ENCODE measurements around the gene VMP1. TPM values are rescaled to one million over a fixed set of nuclear protein-coding genes. Genes with fewer than 3 reads are reported as not detected.
"Not testable (repeated sequence)": the region's sequence is repeated elsewhere in the genome, so short reads cannot be mapped to it uniquely, and the experiment has no call there.

VMP1 gene
- total and polyA plus RNA-seq, 2 donors (not counting 1 experiment from before 2014, with no cell fraction given): 20.4 to 83.5 TPM

DNA sequence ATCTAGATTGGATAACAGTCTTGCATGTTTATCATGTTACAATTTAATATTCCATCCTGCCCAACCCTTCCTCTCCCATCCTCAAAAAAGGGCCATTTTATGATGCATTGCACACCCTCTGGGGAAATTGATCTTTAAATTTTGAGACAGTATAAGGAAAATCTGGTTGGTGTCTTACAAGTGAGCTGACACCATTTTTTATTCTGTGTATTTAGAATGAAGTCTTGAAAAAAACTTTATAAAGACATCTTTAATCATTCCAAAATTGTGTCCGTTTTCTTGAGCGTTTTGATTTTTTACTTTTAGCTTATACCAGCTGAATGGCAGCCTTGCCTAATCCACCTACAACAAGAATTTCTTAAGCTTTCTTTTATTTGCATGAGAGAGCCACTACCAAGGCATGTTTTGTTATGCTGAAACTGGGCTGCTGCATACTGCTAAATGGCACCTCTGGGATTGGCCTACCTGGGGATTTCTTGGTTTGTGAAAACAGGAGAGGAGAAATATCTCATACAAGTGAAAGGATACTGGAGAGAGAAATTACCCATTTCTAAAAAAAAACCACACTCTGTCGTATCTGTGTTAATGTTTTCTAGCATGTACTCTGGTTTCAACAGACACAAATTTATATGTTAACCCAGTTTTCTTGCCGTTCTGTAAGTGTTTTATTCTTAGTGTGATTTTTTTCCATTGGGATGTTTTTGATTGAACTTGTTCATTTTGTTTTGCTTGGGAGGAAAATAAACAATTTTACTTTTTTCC, 133.1 kb downstream of the VMP1 start:
- intact Hi-C loops (cut with micrococcal nuclease): loop anchor here (10.0 kb wide), 1 partner anchor 216 kb away; no protein-coding TSS in a partner anchor

DNA sequence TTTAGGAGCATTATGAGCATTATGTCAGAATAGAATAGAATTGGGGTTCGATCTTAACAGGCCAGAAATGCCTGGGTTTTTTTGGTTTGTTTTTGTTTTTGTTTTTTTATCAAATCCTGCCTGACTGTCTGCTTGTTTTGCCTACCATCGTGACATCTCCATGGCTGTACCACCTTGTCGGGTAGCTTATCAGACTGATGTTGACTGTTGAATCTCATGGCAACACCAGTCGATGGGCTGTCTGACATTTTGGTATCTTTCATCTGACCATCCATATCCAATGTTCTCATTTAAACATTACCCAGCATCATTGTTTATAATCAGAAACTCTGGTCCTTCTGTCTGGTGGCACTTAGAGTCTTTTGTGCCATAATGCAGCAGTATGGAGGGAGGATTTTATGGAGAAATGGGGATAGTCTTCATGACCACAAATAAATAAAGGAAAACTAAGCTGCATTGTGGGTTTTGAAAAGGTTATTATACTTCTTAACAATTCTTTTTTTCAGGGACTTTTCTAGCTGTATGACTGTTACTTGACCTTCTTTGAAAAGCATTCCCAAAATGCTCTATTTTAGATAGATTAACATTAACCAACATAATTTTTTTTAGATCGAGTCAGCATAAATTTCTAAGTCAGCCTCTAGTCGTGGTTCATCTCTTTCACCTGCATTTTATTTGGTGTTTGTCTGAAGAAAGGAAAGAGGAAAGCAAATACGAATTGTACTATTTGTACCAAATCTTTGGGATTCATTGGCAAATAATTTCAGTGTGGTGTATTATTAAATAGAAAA, 133.8 kb downstream of the VMP1 start:
- not testable (repeated sequence) for H2AFZ ChIP-seq (ENCODE audit: insufficient read depth, low read depth, low read length, poor library complexity, severe bottlenecking); H4K20me1 ChIP-seq (ENCODE audit: control insufficient read depth, insufficient read depth, low read length, poor library complexity, severe bottlenecking); ATAC-seq (ENCODE audit: low read depth); H3K27me3 Mint-ChIP-seq; DNase-seq; H3K9me3 ChIP-seq (ENCODE audit: control extremely low read depth in 1 of 3, control insufficient read depth in 2 of 3, insufficient read depth in 1 of 3, low read length in 2 of 3); H3K36me3 ChIP-seq (replicated peaks in 1 of 2; ENCODE audit: control extremely low read depth in 1 of 2, control insufficient read depth in 1 of 2, extremely low read depth in 1 of 2, insufficient read depth in 2 of 2, low read length in 1 of 2); H3K9me3 Mint-ChIP-seq (ENCODE audit: insufficient read depth); H3K27me3 ChIP-seq (replicated peaks in 1 of 4; ENCODE audit: control extremely low read depth in 1 of 4, control insufficient read depth in 3 of 4, insufficient read depth in 4 of 4, low read length in 3 of 4)
- Histone ChIP-seq H3K4me2 (replicated peaks; ENCODE audit: low read depth, low read length, poor library complexity, severe bottlenecking) (peak overlapping the region; percentile 53), H3K9ac (ENCODE audit: low read length) (peak overlapping the region; percentile 47), H3K4me3 (ENCODE audit: control extremely low read depth in 1 of 5, extremely low read depth in 1 of 5, insufficient read depth in 1 of 5, low read depth in 2 of 5, low read length in 4 of 5) (peak overlapping the region in 1 of 5 experiments; percentile 15), H3K79me2 (ENCODE audit: control insufficient read depth, insufficient read depth, low read length) (peaks cover 41% of the 10 kb centered on the region), H3K27ac (ENCODE audit: low read length in 2 of 2) (peak overlapping the region; percentile 31 to 90), H3K4me1 (ENCODE audit: control insufficient read depth in 2 of 2, insufficient read depth in 2 of 2, low read length in 2 of 2) (peaks cover 45 to 55% of the 10 kb centered on the region in 2 donors)
- CTCF ChIA-PET: interaction anchor here (0.6 to 8.9 kb wide), 8 partner anchors 10 to 127 kb away, joined by 3 to 230 read pairs (median 4); no protein-coding TSS in a partner anchor
- intact Hi-C loops (cut with micrococcal nuclease): loop anchor here (10.0 kb wide), 1 partner anchor 216 kb away; no protein-coding TSS in a partner anchor
- H3K27ac Mint-ChIP-seq: peak overlapping the region; percentile 97
- WGBS (ENCODE audit: insufficient coverage): 82% methylated on average over 4 of the region's 7 CpGs
- peak overlapping the region; percentile 92 for H3K4me3 Mint-ChIP-seq
- peaks cover 78% of the 10 kb centered on the region for H3K4me1 Mint-ChIP-seq
- POLR2A ChIA-PET: interaction anchor here (0.5 to 1.0 kb wide), 3 partner anchors 12 to 199 kb away, joined by 3 to 6 read pairs (median 4); no protein-coding TSS in a partner anchor

More for the DNA sequence above, 133.1 kb downstream of the VMP1 start:
- H3K27ac Mint-ChIP-seq: peak overlapping the region; percentile 97
- Histone ChIP-seq H3K27me3 (replicated peaks in 1 of 4; ENCODE audit: control extremely low read depth in 1 of 4, control insufficient read depth in 3 of 4, insufficient read depth in 4 of 4, low read length in 3 of 4) (no peaks in the 10 kb centered on the region), H3K4me3 (ENCODE audit: control extremely low read depth in 1 of 5, extremely low read depth in 1 of 5, insufficient read depth in 1 of 5, low read depth in 2 of 5, low read length in 4 of 5) (peak overlapping the region in 1 of 5 experiments; percentile 5), H4K20me1 (ENCODE audit: control insufficient read depth, insufficient read depth, low read length, poor library complexity, severe bottlenecking) (no peaks in the 10 kb centered on the region), H3K4me2 (replicated peaks; ENCODE audit: low read depth, low read length, poor library complexity, severe bottlenecking) (peak overlapping the region; percentile 53), H3K36me3 (replicated peaks in 1 of 2; ENCODE audit: control extremely low read depth in 1 of 2, control insufficient read depth in 1 of 2, extremely low read depth in 1 of 2, insufficient read depth in 2 of 2, low read length in 1 of 2) (no peaks in the 10 kb centered on the region), H3K9me3 (ENCODE audit: control extremely low read depth in 1 of 3, control insufficient read depth in 2 of 3, insufficient read depth in 1 of 3, low read length in 2 of 3) (no peaks in the 10 kb centered on the region), H3K9ac (ENCODE audit: low read length) (peak overlapping the region; percentile 47), H3K27ac (ENCODE audit: low read length in 2 of 2) (peak overlapping the region; percentile 26 to 90), H3K79me2 (ENCODE audit: control insufficient read depth, insufficient read depth, low read length) (peaks cover 41% of the 10 kb centered on the region), H2AFZ (ENCODE audit: insufficient read depth, low read depth, low read length, poor library complexity, severe bottlenecking) (no peak overlapping the region), H3K4me1 (ENCODE audit: control insufficient read depth in 2 of 2, insufficient read depth in 2 of 2, low read length in 2 of 2) (peaks cover 37 to 47% of the 10 kb centered on the region in 2 donors)
- no peaks in the 10 kb centered on the region for H3K27me3 Mint-ChIP-seq
- TF ChIP-seq EZH2 (IDR thresholded peaks at IDR 0.05; ENCODE audit: borderline replicate concordance, insufficient read depth, low read depth, low read length, poor library complexity, severe bottlenecking): no peak
- TF ChIP-seq, protein P1, sequence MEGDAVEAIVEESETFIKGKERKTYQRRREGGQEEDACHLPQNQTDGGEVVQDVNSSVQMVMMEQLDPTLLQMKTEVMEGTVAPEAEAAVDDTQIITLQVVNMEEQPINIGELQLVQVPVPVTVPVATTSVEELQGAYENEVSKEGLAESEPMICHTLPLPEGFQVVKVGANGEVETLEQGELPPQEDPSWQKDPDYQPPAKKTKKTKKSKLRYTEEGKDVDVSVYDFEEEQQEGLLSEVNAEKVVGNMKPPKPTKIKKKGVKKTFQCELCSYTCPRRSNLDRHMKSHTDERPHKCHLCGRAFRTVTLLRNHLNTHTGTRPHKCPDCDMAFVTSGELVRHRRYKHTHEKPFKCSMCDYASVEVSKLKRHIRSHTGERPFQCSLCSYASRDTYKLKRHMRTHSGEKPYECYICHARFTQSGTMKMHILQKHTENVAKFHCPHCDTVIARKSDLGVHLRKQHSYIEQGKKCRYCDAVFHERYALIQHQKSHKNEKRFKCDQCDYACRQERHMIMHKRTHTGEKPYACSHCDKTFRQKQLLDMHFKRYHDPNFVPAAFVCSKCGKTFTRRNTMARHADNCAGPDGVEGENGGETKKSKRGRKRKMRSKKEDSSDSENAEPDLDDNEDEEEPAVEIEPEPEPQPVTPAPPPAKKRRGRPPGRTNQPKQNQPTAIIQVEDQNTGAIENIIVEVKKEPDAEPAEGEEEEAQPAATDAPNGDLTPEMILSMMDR (IDR thresholded peaks at IDR 0.05): no peak
- H3K4me3 Mint-ChIP-seq: peak overlapping the region; percentile 92
- ChIA-PET CTCF (interaction anchor here (0.8 to 8.9 kb wide), 5 partner anchors 11 to 90 kb away, joined by 3 to 230 read pairs (median 5); no protein-coding TSS in a partner anchor), POLR2A (interaction anchor here (0.6 to 1.0 kb wide), 3 partner anchors 11 to 47 kb away, joined by 3 to 4 read pairs (median 4); no protein-coding TSS in a partner anchor)
- no peak for DNase-seq
- WGBS (ENCODE audit: insufficient coverage): 83% methylated on average over 1 of the region's 4 CpGs
- ATAC-seq (ENCODE audit: low read depth): no peak
- H3K9me3 Mint-ChIP-seq (ENCODE audit: insufficient read depth): no peaks in the 10 kb centered on the region
- peaks cover 71% of the 10 kb centered on the region for H3K4me1 Mint-ChIP-seq

DNA sequence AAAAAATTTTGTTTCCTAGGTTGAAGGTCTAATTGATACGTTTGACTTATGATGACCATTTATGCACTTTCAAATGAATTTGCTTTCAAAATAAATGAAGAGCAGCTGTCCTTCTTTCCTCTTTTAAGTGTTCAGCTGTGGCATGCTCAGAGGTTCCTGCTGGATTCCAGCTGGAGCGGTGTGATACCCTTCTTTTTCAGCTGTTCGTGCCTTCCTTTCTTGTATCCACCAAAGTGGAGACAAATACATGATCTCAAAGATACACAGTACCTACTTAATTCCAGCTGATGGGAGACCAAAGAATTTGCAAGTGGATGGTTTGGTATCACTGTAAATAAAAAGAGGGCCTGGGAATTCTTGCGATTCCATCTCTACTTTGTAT, 134.4 kb downstream of the VMP1 start:
- H3K9me3 ChIP-seq (ENCODE audit: control extremely low read depth in 1 of 3, control insufficient read depth in 2 of 3, insufficient read depth in 1 of 3, low read length in 2 of 3); H3K36me3 ChIP-seq (replicated peaks in 1 of 2; ENCODE audit: control extremely low read depth in 1 of 2, control insufficient read depth in 1 of 2, extremely low read depth in 1 of 2, insufficient read depth in 2 of 2, low read length in 1 of 2); H2AFZ ChIP-seq (ENCODE audit: insufficient read depth, low read depth, low read length, poor library complexity, severe bottlenecking); H4K20me1 ChIP-seq (ENCODE audit: control insufficient read depth, insufficient read depth, low read length, poor library complexity, severe bottlenecking); DNase-seq; H3K27me3 Mint-ChIP-seq; H3K9me3 Mint-ChIP-seq (ENCODE audit: insufficient read depth); H3K9ac ChIP-seq (ENCODE audit: low read length); H3K27me3 ChIP-seq (replicated peaks in 1 of 4; ENCODE audit: control extremely low read depth in 1 of 4, control insufficient read depth in 3 of 4, insufficient read depth in 4 of 4, low read length in 3 of 4); H3K4me3 ChIP-seq (ENCODE audit: control extremely low read depth in 1 of 5, extremely low read depth in 1 of 5, insufficient read depth in 1 of 5, low read depth in 2 of 5, low read length in 4 of 5); ATAC-seq (ENCODE audit: low read depth); POLR2A ChIA-PET: not testable (repeated sequence)
- 80% methylated on average over 1 of the region's 4 CpGs for WGBS (ENCODE audit: insufficient coverage)
- peak overlapping the region; percentile 35 for H3K4me2 ChIP-seq (replicated peaks; ENCODE audit: low read depth, low read length, poor library complexity, severe bottlenecking)
- peak overlapping the region; percentile 31 to 90 for H3K27ac ChIP-seq (ENCODE audit: low read length in 2 of 2)
- intact Hi-C loops (cut with micrococcal nuclease): loop anchor here (10.0 kb wide), 1 partner anchor 217 kb away; no protein-coding TSS in a partner anchor
- Mint-ChIP-seq H3K4me1 (peaks cover 80% of the 10 kb centered on the region), H3K27ac (peak overlapping the region; percentile 85), H3K4me3 (peak overlapping the region; percentile 71)
- peaks cover 49 to 60% of the 10 kb centered on the region in 2 donors for H3K4me1 ChIP-seq (ENCODE audit: control insufficient read depth in 2 of 2, insufficient read depth in 2 of 2, low read length in 2 of 2)
- CTCF ChIA-PET: interaction anchor here (0.6 to 8.9 kb wide), 6 partner anchors 10 to 128 kb away, joined by 3 to 230 read pairs (median 4); no protein-coding TSS in a partner anchor
- peaks cover 41% of the 10 kb centered on the region for H3K79me2 ChIP-seq (ENCODE audit: control insufficient read depth, insufficient read depth, low read length)

Data from B cell (primary cell).